ENCODE data around the gene PML. TPM values are rescaled to one million over a fixed set of nuclear protein-coding genes. Genes with fewer than 3 reads are reported as not detected.

Gene PML
- total RNA-seq, 2 donors from 2014 or later: 27.3 to 36.1 TPM

DNA sequence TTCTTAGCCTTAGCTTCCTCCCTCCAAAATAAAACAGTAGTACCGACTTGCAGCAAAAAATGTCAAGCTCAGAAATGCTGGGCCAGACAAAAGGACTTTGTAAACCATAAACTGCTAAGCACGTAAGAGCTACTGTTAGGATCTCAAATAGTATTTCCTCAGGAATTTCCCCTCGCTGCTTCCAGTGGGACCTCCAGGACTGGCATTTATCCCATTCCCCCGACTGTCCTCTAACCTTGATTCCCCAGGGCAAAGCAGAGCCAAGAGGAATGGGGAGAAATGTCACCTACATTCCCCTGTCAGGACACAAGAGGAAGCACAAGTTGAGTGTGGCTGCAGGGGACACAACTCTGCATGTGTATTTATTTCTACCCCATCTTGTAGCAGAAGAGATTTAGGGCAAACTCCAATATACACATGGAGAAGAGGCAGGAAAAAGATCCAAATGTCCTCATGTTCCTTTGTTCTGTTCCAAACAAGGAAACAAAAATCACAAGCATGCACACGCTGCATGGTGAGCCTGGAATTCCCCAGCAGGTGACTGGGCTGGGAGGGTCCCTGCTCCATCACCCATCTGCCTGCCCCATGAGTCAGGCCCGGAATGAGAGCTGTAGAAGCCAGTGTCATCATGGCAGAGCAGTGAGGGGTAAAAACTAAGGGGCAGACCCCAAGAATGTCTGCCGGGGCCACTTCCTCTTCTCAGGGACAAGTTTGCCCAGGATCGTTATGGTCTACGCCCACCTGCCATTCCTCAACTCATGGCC, 6.7 kb upstream of the PML start:
- no peak for DNase-seq (ENCODE audit: low spot score)
- TF ChIP-seq, protein P1, sequence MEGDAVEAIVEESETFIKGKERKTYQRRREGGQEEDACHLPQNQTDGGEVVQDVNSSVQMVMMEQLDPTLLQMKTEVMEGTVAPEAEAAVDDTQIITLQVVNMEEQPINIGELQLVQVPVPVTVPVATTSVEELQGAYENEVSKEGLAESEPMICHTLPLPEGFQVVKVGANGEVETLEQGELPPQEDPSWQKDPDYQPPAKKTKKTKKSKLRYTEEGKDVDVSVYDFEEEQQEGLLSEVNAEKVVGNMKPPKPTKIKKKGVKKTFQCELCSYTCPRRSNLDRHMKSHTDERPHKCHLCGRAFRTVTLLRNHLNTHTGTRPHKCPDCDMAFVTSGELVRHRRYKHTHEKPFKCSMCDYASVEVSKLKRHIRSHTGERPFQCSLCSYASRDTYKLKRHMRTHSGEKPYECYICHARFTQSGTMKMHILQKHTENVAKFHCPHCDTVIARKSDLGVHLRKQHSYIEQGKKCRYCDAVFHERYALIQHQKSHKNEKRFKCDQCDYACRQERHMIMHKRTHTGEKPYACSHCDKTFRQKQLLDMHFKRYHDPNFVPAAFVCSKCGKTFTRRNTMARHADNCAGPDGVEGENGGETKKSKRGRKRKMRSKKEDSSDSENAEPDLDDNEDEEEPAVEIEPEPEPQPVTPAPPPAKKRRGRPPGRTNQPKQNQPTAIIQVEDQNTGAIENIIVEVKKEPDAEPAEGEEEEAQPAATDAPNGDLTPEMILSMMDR (IDR thresholded peaks at IDR 0.05): no peak
- Histone ChIP-seq H3K36me3 (peaks cover 7% of the 10 kb centered on the region), H3K27me3 (no peaks in the 10 kb centered on the region), H3K4me1 (peaks cover 0 to 96% of the 10 kb centered on the region in 2 donors), H3K4me3 (no peak overlapping the region), H3K27ac (peak overlapping the region; percentile 86 to 95), H3K9me3 (no peaks in the 10 kb centered on the region)

DNA sequence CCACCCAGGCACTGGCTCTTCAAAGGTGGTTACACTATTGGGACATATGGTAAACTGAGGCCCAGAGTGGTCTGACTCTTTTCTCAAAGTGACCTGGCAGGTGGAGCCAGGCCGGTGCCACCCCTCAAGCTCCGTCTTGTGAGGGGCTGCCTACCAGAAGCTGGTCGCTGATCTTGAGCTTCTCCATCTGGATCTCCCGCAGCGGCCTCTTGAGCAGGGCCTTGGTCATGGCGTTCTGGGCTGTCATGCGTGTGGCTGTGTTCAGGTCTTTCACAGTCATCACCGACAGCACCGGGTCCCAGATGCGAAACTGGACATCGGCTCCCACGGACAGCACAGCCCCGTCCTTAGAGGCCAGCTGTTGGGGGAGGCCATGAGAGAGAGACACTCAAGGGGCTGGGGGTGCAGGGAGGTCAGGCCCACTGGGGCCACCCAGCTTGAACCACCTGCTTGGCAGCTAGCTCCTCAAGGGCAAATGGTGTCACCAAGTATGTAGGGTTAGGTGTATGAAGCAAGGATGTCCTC, 6.0 kb upstream of the PML start:
- Histone ChIP-seq H3K4me3 (no peak overlapping the region), H3K9me3 (no peaks in the 10 kb centered on the region), H3K36me3 (peaks cover 7% of the 10 kb centered on the region), H3K4me1 (peaks cover 0 to 96% of the 10 kb centered on the region in 2 donors), H3K27me3 (no peaks in the 10 kb centered on the region), H3K27ac (peak overlapping the region; percentile 86 to 95)
- DNase-seq (ENCODE audit: low spot score): no peak
- TF ChIP-seq, protein P1 (IDR thresholded peaks at IDR 0.05): no peak

DNA sequence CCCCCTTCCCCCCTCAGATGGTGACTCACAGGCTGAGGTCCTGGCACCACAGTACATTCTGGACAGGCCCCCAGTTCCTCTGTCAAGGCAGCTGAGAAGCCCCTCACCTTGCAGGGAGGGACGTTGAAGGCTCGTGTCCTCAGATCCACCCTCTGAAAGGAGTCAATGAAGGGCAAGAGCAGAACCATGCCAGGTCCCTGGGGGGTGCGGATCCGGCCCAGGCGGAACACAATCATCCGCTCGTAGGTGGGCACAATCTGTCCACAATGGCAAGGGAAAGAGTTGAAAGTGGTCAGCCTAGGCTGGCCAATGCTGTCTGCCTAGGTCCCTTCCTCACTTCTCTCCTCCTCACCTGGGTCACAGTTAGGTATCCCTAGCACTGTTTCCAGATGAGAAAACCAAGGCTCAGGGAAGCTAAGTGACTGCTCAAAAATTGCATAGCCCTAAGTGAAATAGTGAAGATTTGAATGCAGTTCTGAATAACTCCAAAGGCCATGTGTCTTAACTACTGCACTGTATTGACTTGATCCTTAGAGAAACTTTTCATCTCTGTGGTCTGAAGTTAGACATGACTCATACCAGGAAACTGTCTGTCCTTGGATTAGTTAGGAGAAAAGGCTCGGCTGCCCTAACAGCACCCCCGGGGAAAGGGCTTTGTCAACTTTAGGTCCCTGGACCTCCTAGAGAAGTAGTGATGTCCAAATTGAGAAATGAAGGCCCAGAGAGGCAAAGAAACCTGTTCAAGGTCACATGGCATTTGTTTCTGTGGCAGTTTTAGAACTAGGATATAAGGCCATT, 5.3 kb upstream of the PML start:
- no peak for DNase-seq (ENCODE audit: low spot score)
- no peak overlapping the region for H3K4me3 ChIP-seq
- no peaks in the 10 kb centered on the region for H3K9me3 ChIP-seq
- TF ChIP-seq, protein P1 (IDR thresholded peaks at IDR 0.05): no peak
- H3K4me1 ChIP-seq: peaks cover 0 to 96% of the 10 kb centered on the region in 2 donors
- H3K27me3 ChIP-seq: no peaks in the 10 kb centered on the region
- H3K36me3 ChIP-seq: peaks cover 7% of the 10 kb centered on the region
- peak overlapping the region; percentile 86 to 95 for H3K27ac ChIP-seq

DNA sequence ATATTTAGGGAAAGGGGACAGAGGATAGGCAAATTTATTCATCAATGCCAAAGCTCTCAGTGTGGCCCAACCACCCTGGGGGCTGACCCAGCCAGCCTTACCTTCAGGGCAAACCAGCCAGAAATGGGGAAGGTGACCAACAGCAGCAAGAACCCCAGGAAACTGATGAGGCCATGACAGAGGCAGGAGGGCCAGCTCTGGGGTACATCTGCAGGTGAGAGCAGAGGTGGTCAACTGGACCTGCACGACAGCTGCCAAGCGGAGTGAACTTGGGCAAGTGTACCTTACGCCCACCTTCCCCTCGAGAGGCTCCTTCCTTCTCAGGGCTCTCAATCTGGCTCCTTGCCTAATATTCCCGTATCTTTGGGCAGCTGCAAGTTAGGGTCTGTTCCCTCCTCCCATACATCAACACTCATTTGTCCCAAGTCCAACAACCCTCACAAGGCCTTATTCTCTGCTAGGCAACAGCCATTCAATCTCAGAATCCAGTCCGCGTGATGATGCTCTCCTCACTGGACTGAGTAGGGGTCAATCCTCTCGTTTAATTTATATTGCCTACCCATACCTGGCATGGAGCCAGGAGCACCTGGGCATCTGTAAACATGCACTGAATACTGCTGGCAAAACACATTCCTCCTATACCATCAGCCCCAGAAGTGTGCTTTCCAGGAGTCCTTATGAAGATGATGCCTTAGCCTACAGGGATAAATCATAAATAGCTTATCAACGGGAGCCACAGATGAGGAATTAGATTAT, 4.1 kb upstream of the PML start:
- TF ChIP-seq, protein P1 (IDR thresholded peaks at IDR 0.05): no peak
- peaks cover 0 to 88% of the 10 kb centered on the region in 2 donors for H3K4me1 ChIP-seq

DNA sequence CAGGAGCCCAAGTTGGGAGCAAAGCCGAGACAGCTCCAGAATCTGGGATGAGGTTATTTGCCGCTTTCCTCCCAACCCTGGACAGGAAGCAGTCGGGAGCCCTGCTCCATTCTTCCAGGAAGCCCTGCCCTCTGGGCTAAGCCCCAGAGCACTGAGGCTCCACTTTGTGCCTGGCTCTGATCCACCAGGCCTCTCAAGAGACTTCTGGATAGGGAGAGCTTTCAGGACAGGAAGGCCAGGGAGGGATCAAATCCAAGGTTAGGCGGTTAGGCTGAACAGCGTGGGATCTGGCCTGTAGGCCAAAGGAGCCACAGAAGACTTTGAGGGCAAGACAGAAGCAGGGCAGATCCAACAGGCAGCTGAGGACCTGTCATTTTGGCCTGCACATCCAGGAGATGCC, 3.3 kb upstream of the PML start:
- Histone ChIP-seq H3K36me3 (peaks cover 7% of the 10 kb centered on the region), H3K27me3 (no peaks in the 10 kb centered on the region), H3K4me1 (peaks cover 0 to 87% of the 10 kb centered on the region in 2 donors), H3K27ac (peak overlapping the region; percentile 86 to 95), H3K4me3 (peak overlapping the region; percentile 77 to 81), H3K9me3 (no peaks in the 10 kb centered on the region)
- peak; percentile 79 for DNase-seq (ENCODE audit: low spot score)
- TF ChIP-seq, protein P1 (IDR thresholded peaks at IDR 0.05): no peak

More for the DNA sequence above, 4.1 kb upstream of the PML start:
- H3K27me3 ChIP-seq: no peaks in the 10 kb centered on the region
- no peak for DNase-seq (ENCODE audit: low spot score)
- H3K36me3 ChIP-seq: peaks cover 7% of the 10 kb centered on the region
- no peak overlapping the region for H3K4me3 ChIP-seq
- peak overlapping the region; percentile 86 to 95 for H3K27ac ChIP-seq
- H3K9me3 ChIP-seq: no peaks in the 10 kb centered on the region
